Activated T-helper 1 cell treated with Interleukin-2 at 50 U/mL for 16 hours (primary cell): Measurements from ENCODE around the gene KRT16.
A peak's percentile ranks its signal among the peaks of the same experiment; 100 is the strongest.
"Not testable (repeated sequence)": the region's sequence is repeated elsewhere in the genome, so short reads cannot be mapped to it uniquely, and the experiment has no call there.

Experiments used
- DNase-seq: peaks from one replicate; pipeline ENCODE4 v3.0.0-alpha.2; 2020; ENCODE audit warnings: low read depth

The KRT16 gene

GRCh38 chr17:41612376-41613160, at the start of gene KRT16:
Gene KRT16, minus strand, starts transcription at chr17:41612767. Its CDS starts 79 bp downstream, at chr17:41612688.
- DNase-seq: not testable (repeated sequence)

- DNase-seq: no peak
These were observed 47.7 kb upstream of the KRT16 start for GRCh38 chr17:41660221-41660711.

DNA sequence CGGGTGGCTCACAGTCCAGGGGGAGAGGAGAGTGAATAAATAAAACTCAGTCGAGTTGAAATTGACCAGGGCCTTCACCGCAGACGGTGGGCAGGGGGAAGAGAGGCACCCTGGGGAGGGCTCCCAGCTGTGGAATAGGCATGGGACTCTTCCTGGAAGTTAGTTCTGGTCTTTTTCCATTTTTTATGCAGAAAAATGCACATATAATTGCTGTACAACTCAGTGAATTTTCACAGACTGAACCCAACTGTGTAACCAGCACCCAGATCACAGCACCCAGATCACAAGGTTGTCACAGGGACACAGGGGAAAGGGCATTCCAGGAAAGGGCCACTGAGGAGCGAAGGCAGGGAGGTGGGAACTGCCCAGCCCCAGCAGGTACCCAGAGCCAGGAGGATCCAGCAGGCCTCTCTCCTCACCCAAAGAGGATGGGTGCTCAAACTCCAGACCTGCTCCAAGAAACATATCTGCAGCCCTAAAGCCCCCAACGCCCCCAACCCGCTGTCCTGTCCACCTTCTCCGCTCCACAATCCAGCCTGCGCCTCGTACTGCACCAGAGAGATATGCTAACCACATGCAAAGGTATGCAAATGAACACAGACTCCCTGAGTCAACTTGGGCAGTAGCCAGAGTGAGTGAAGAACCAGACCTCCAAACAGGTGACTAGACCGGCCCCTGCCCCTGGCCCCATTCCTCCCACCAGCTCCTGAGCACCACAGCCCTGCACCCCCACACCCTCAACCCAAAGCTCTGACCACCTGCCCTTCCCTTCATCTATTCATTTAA, 47.1 kb upstream of the KRT16 start:
- no peak for DNase-seq

DNA sequence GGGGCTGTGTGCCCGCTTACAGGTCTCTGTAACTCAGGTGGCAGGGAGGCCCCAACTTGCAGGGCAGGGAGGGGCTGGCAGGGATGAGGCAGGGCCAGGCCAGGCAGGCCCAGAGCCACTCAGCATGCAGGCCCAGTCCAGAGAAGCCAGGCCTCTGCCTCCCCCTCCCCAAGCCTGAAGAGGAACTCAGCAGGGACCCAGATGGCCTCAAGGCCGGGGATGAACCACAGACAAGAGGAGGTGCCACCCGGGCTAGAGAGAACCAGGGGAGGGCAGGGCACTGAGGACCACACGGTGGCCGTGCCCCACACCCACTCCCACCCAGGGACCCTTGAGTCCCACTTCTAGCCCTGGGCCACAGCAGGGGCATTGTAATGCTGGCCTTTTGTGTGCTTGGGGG, 46.3 kb upstream of the KRT16 start:
- no peak for DNase-seq

- no peak for DNase-seq
These were observed 45.4 kb upstream of the KRT16 start for GRCh38 chr17:41657936-41658335.

DNA sequence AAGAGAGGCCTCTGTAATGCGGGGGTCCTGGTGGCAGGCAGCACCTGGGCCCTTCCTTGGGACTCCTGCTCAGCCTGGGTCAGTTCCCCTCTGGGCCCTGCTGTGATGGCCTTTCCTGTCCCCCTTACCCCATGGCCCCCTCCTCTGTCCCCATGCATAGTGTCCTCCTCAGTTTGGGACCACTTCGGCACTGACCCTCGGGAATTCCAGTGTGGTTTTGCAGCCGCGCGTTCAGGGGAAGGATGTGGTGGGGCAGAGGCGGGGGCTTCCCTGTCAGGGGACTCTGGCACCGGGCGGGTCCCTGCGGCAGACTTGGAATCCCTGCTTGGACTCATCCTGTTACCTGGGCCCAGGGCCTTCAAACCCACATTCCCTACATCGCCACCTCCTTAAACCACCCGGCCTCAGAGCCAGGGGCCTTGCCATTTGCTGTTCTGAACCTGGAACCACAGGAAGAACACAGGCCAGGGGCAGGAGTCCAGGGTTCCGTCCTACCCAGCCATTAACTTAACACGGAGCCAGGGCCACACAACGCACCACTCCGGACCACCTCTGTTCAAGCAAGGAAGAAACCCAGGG, 44.7 kb upstream of the KRT16 start:
- no peak for DNase-seq

DNA sequence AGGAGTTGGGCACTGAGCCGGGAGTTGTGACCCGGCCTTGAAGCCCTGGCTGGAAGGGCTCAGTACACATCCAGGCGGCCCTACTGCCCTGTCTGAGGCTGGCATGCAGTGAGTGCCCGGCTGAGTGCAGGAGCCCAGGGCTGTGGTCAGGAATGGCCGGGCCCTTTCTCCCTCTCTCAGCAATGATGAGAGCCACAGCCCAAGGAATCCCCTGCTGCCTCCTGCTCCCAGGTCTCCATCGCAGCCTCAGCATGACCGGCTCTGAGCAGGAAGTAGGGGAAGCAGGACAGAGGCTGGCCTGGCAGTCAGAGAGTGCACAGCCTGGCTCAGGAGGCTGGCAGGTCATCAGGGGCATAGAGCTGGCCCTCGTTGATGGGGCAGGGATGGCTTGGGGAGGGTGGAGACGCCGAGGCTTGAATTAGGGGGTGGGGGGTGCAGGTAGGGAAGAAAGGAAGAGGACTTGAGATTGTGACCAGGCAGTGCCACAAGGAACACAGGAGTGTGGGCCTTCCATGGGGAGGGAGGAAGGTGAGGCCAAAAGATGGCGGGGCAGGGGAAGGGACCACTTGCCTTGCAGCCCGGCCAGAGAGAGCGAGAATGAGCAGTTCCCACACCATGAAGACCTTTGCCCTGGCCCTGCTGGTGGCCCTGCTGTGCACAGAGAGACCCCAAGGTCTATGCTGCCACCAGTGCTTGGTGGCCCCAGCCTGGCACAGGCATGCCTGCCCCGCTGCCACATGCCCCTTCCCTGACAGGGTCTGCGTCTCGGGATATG, 43.9 kb upstream of the KRT16 start:
- no peak for DNase-seq

GRCh38 chr17:41655611-41656111, 43.1 kb upstream of the KRT16 start:
- no peak for DNase-seq

DNA sequence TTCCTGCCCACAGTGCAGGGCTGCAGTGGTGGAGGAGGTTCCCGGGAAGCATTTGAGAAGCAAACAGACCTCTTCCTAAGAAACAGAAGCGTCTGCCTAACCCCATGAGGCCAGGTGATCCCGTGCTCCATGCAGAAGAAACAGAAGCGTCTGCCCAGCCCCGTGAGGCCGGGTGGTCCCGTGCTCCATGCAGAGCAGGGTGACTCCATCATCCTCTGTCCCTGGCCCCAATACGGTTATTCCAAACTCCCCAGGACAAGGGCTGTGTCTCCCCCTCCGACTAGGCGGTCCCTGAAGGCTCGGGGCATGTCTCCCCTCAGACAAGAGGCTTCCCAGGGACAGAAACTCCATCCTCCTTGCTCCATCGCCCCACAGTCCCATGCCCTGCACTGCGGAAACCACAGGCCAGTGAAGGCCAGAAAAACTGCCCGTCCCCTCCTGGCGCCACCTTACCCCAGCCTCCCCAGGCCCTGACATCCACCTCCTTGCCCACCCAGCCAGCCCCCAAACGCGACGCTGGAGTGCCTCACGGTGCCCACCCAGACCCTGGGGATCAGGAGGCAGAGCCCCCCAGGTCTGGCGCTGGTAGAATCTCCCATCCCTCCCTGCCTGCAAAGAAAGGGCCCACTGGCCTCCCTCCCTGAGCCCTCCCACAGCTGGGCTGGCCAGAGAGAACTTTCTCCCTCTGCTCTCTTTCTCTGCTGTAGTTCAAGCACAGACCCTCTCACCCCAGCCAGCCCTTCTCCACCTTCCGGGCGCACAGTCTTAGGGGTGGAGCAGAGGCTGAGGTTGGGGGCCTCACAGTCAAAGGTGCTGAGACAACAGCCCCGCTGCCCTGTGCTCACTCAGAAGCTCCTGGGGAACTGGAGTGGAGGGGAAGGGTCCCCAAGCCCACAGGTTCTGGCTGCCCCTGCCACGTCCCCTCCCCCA, 42.4 kb upstream of the KRT16 start:
- DNase-seq: no peak

- no peak for DNase-seq
These were observed 41.5 kb upstream of the KRT16 start for GRCh38 chr17:41653892-41654677.

DNA sequence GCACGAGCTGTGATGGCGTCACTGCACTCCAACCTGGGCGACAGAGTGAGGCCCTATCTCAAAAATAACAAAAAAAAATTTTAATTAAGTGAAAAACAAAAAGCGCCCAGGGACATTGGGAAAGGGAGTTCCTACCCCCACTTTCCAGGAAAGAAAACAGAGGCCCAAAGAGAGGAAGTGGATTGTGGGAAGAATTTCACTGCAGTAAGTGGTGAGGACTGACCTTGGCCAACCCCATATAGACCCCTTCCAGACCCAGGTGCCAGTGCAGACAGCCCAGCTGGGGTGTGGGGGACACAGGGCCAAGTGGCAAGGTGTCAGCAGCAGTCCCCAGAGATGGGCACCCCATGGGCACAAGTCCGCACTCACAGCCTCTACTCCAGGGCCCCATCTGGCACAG, 40.9 kb upstream of the KRT16 start:
- DNase-seq: no peak

GRCh38 chr17:41652461-41652970, 39.9 kb upstream of the KRT16 start:
- DNase-seq: no peak

GRCh38 chr17:41651625-41652460, 39.3 kb upstream of the KRT16 start:
- DNase-seq: no peak

DNA sequence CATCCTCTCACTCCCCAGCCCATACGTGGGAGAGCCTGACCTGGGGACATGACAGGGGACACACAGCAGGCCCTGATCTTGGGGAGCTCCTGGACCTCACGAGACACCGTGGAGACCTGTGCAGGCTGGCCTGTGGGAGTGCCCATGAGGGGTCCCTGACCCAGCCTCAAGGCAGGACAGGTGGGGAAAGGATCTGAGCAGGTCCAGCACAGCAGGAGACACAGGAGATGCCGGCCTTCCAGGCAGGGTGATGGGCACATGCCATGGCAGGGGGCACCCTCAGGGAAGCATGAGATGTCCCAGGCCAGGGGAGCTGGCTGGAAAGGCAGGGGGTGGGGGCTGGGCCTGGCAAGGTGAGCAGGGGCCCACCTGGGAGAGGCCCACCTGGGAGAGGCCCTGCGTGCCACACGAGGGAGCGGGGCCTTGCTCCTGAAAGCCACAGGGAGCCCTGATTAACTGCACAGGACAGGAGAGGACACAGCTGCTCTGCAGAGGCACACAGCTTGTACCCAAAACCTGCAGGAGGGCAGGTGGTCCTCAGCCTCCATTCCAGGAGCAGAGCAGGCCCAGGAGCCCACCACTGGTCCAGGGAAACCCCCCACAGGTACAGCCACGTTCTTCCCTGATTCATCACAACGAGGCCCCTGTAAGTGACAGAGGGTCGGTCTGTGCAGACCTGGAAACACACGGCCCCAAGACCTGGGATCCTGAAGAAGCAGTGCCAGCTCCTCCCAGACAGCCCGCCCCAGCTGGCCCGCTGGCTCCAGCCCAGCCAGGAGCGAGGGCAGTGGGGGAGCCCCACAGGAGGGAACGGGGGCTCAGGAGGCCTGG, 38.4 kb upstream of the KRT16 start:
- no peak for DNase-seq

- DNase-seq: no peak
These were observed 37.5 kb upstream of the KRT16 start for GRCh38 chr17:41649923-41650519.

- DNase-seq: peak; percentile 72
These were observed 36.0 kb upstream of the KRT16 start for GRCh38 chr17:41648411-41649195.
